ENCODE measurements around the gene DYNLT2.

DNA sequence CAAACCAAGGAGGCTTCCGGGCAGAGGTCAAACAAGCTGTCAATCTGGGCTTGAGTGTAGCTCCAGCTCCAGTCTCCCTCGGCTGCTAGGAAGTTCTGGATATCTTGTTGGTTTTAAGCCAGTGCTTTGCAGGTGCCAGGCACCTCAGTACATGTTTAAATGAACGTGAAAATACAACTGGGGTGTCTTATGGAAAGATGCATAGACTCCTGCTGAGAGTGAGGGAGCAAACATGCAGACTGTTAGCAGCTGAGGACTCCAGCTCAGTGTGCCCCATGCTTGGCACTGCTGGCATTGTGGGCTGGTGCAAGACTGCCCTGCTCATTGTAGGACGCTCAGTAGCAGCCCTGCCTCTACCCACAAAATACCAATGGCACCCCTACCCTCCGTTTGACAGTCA, 28.5 kb upstream of the DYNLT2 start:
- TF ChIP-seq TARDBP (IDR thresholded peaks at IDR 0.05) (no peak), BHLHE40 (IDR thresholded peaks at IDR 0.05; ENCODE audit: borderline replicate concordance) (no peak), ELF4 (IDR thresholded peaks at IDR 0.05) (no peak), L3MBTL2 (conservative IDR thresholded peaks at IDR 0.05) (no peak), ZNF384 (IDR thresholded peaks at IDR 0.05) (no peak), SP1 (IDR thresholded peaks at IDR 0.05) (no peak), SUZ12 (IDR thresholded peaks at IDR 0.05) (no peak), FOXK2 (IDR thresholded peaks at IDR 0.05) (no peak), FOXA1 (IDR thresholded peaks at IDR 0.05) (no peak), FOXM1 (IDR thresholded peaks at IDR 0.05; ENCODE audit: borderline replicate concordance) (no peak), NFRKB (IDR thresholded peaks at IDR 0.05) (no peak), LEF1 (IDR thresholded peaks at IDR 0.05; ENCODE audit: borderline replicate concordance) (no peak)
- TF ChIP-seq, protein P1, sequence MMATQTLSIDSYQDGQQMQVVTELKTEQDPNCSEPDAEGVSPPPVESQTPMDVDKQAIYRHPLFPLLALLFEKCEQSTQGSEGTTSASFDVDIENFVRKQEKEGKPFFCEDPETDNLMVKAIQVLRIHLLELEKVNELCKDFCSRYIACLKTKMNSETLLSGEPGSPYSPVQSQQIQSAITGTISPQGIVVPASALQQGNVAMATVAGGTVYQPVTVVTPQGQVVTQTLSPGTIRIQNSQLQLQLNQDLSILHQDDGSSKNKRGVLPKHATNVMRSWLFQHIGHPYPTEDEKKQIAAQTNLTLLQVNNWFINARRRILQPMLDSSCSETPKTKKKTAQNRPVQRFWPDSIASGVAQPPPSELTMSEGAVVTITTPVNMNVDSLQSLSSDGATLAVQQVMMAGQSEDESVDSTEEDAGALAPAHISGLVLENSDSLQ (IDR thresholded peaks at IDR 0.05), result no peak
